ENCODE measurements around the gene MAVS. TPM values are rescaled to one million over a fixed set of nuclear protein-coding genes. Genes with fewer than 3 reads are reported as not detected.

MAVS gene
- total and polyA plus RNA-seq, 9 of the 15 experiments (the other 6 are each of a cell fraction or from before 2014, with no cell fraction given), result 1.6 to 22.0 (median 11.3) TPM

DNA sequence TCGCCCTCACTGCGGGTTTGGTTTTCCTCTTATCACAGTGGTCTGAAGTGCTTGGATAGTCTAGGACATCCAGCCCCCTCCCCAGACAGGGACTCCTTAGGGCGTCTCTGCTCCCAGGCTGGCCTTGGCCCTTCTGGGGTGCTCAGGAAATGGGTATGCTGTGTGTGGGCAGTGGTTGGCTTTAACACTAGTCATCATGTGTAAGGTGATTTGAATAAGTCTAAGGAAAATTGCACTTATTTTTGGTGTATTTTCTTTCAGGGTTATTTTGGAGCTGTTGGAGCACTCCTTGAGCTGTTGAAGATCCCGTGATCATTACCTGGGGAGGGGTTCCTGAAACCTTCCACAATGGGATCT is 76.3 kb downstream of the MAVS start:
- H3K9me1 ChIP-seq (ENCODE audit: control insufficient read depth, insufficient read depth, low read length), result no peaks in the 10 kb centered on the region
- TF ChIP-seq SRSF9 (IDR thresholded peaks at IDR 0.05; ENCODE audit: borderline replicate concordance, low read depth, low read length), result no peak
- TF ChIP-seq IFI16 (CRISPR knock-in tag; IDR thresholded peaks at IDR 0.05), result no peak
- TF ChIP-seq KDM2B (CRISPR knock-in tag; IDR thresholded peaks at IDR 0.05), result no peak
- TF ChIP-seq THRAP3 (IDR thresholded peaks at IDR 0.05; ENCODE audit: borderline replicate concordance), result no peak
- H3K79me2 ChIP-seq (ENCODE audit: control insufficient read depth, insufficient read depth, low read length), result peaks cover 23% of the 10 kb centered on the region
- peaks cover 11 to 22% of the 10 kb centered on the region in 2 experiments; a peak in 4 of 5 replicates for H3K4me1 ChIP-seq (replicated peaks in 1 of 2; ENCODE audit: control insufficient read depth in 2 of 2, insufficient read depth in 2 of 2, low read length in 2 of 2)
- BruUV-seq (replicated peaks), result no TSS peak
- no peak overlapping the region for H3K27ac ChIP-seq (ENCODE audit: extremely low read depth, low read depth, low read length)
- no peak for ATAC-seq
- no peak for DNase-seq (ENCODE audit: extremely low read depth in 1 of 4, low spot score in 3 of 4)
- CTCF ChIA-PET (ENCODE audit: low intra/inter-chr PET ratio), result no interaction called here
- POLR2A ChIA-PET, result no interaction called here
- no peak overlapping the region for H3K4me2 ChIP-seq (ENCODE audit: insufficient read depth, low read length)
- FAIRE-seq, result no peak
- in situ Hi-C loops (cut with MboI) (no loop called here), intact Hi-C loops (cut with micrococcal nuclease) (loop anchor here (10.0 kb wide), 1 partner anchor 272 kb away; no protein-coding TSS in a partner anchor)
- peaks cover 21% of the 10 kb centered on the region; the same call in 1 of the 2 replicates for H4K20me1 ChIP-seq (replicated peaks; ENCODE audit: control insufficient read depth, insufficient read depth, low read length)
- 95% methylated on average over 4 of the region's 4 CpGs for WGBS (ENCODE audit: insufficient coverage, low coverage, missing lambda C conversion rate)
- H3K9me3 ChIP-seq (replicated peaks; ENCODE audit: control insufficient read depth, insufficient read depth, low read depth, low read length), result no peaks in the 10 kb centered on the region
- H3K4me3 ChIP-seq, result no peak overlapping the region
- no peak overlapping the region for H2AFZ ChIP-seq (ENCODE audit: low read depth, low read length)
- H3K36me3 ChIP-seq (ENCODE audit: control insufficient read depth, insufficient read depth, low read length), result peaks cover 62% of the 10 kb centered on the region
- H3K9ac ChIP-seq (ENCODE audit: insufficient read depth in 1 of 2, low read depth in 2 of 2, low read length in 2 of 2), result no peak overlapping the region
- no peaks in the 10 kb centered on the region for H3K27me3 ChIP-seq (ENCODE audit: control insufficient read depth in 2 of 2, insufficient read depth in 2 of 2, low read length in 2 of 2)

GRCh38 chr20:3923818-3924217 is 77.2 kb downstream of the MAVS start:
- Histone ChIP-seq H3K27me3 (ENCODE audit: control insufficient read depth in 2 of 2, insufficient read depth in 2 of 2, low read length in 2 of 2) (no peaks in the 10 kb centered on the region), H3K4me2 (ENCODE audit: insufficient read depth, low read length) (no peak overlapping the region), H4K20me1 (replicated peaks; ENCODE audit: control insufficient read depth, insufficient read depth, low read length) (peaks cover 21% of the 10 kb centered on the region; the same call in 1 of the 2 replicates), H3K36me3 (ENCODE audit: control insufficient read depth, insufficient read depth, low read length) (peaks cover 54% of the 10 kb centered on the region), H3K79me2 (ENCODE audit: control insufficient read depth, insufficient read depth, low read length) (peaks cover 14% of the 10 kb centered on the region), H3K9me1 (ENCODE audit: control insufficient read depth, insufficient read depth, low read length) (no peaks in the 10 kb centered on the region), H2AFZ (ENCODE audit: low read depth, low read length) (no peak overlapping the region), H3K4me3 (no peak overlapping the region), H3K9ac (ENCODE audit: insufficient read depth in 1 of 2, low read depth in 2 of 2, low read length in 2 of 2) (no peak overlapping the region), H3K4me1 (replicated peaks in 1 of 2; ENCODE audit: control insufficient read depth in 2 of 2, insufficient read depth in 2 of 2, low read length in 2 of 2) (peaks cover 11 to 22% of the 10 kb centered on the region in 2 experiments; a peak in 4 of 5 replicates), H3K9me3 (replicated peaks; ENCODE audit: control insufficient read depth, insufficient read depth, low read depth, low read length) (no peaks in the 10 kb centered on the region), H3K27ac (ENCODE audit: extremely low read depth, low read depth, low read length) (no peak overlapping the region)
- ATAC-seq (no peak), FAIRE-seq (no peak), DNase-seq (ENCODE audit: extremely low read depth in 1 of 4, low spot score in 3 of 4) (no peak)
- BruUV-seq (replicated peaks), result no TSS peak
- 84% methylated on average over 2 of the region's 2 CpGs for WGBS (ENCODE audit: insufficient coverage, low coverage, missing lambda C conversion rate)
- POLR2A ChIA-PET, result no interaction called here
- intact Hi-C loops (cut with micrococcal nuclease) (loop anchor here (10.0 kb wide), 1 partner anchor 271 kb away; no protein-coding TSS in a partner anchor), in situ Hi-C loops (cut with MboI) (no loop called here)
- CTCF ChIA-PET (ENCODE audit: low intra/inter-chr PET ratio), result no interaction called here
- no peak for TF ChIP-seq SRSF7 (optimal IDR thresholded peaks at IDR 0.05; ENCODE audit: low read depth, low read length)
- no peak for TF ChIP-seq ARID4B (CRISPR knock-in tag; IDR thresholded peaks at IDR 0.05)
- no peak for TF ChIP-seq GTF2F1 (IDR thresholded peaks at IDR 0.05; ENCODE audit: low read depth, low read length)
- TF ChIP-seq, protein P1, sequence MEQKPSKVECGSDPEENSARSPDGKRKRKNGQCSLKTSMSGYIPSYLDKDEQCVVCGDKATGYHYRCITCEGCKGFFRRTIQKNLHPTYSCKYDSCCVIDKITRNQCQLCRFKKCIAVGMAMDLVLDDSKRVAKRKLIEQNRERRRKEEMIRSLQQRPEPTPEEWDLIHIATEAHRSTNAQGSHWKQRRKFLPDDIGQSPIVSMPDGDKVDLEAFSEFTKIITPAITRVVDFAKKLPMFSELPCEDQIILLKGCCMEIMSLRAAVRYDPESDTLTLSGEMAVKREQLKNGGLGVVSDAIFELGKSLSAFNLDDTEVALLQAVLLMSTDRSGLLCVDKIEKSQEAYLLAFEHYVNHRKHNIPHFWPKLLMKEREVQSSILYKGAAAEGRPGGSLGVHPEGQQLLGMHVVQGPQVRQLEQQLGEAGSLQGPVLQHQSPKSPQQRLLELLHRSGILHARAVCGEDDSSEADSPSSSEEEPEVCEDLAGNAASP (IDR thresholded peaks at IDR 0.05), result no peak
